ENCODE results near the gene LRTM2. TPM values are rescaled to one million over a fixed set of nuclear protein-coding genes. Genes with fewer than 3 reads are reported as not detected.

The LRTM2 gene
- total RNA-seq, 1 experiment from 2014 or later: not detected

GRCh38 chr12:1795785-1796514, 24.4 kb upstream of the LRTM2 start:
- no peaks in the 10 kb centered on the region for H3K27me3 ChIP-seq (ENCODE audit: control insufficient read depth, insufficient read depth, low read length)
- no peaks in the 10 kb centered on the region for H3K9me3 ChIP-seq (ENCODE audit: control insufficient read depth, insufficient read depth, low read depth, low read length)
- TF ChIP-seq, protein P1, sequence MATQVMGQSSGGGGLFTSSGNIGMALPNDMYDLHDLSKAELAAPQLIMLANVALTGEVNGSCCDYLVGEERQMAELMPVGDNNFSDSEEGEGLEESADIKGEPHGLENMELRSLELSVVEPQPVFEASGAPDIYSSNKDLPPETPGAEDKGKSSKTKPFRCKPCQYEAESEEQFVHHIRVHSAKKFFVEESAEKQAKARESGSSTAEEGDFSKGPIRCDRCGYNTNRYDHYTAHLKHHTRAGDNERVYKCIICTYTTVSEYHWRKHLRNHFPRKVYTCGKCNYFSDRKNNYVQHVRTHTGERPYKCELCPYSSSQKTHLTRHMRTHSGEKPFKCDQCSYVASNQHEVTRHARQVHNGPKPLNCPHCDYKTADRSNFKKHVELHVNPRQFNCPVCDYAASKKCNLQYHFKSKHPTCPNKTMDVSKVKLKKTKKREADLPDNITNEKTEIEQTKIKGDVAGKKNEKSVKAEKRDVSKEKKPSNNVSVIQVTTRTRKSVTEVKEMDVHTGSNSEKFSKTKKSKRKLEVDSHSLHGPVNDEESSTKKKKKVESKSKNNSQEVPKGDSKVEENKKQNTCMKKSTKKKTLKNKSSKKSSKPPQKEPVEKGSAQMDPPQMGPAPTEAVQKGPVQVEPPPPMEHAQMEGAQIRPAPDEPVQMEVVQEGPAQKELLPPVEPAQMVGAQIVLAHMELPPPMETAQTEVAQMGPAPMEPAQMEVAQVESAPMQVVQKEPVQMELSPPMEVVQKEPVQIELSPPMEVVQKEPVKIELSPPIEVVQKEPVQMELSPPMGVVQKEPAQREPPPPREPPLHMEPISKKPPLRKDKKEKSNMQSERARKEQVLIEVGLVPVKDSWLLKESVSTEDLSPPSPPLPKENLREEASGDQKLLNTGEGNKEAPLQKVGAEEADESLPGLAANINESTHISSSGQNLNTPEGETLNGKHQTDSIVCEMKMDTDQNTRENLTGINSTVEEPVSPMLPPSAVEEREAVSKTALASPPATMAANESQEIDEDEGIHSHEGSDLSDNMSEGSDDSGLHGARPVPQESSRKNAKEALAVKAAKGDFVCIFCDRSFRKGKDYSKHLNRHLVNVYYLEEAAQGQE (IDR thresholded peaks at IDR 0.05; ENCODE audit: insufficient read depth in 1 of 2, low read depth in 2 of 2, low read length in 1 of 2): no peak; a peak in 1 of 4 replicates
- TF ChIP-seq POLR2AphosphoS5 (IDR thresholded peaks at IDR 0.05; ENCODE audit: low read depth, low read length) (peak; percentile 65), SIN3A (IDR thresholded peaks at IDR 0.05; ENCODE audit: borderline replicate concordance, insufficient read depth, low read depth, low read length) (no peak), TCF7L2 (IDR thresholded peaks at IDR 0.05; ENCODE audit: low read depth, low read length) (no peak)
- TF ChIP-seq, protein P2, sequence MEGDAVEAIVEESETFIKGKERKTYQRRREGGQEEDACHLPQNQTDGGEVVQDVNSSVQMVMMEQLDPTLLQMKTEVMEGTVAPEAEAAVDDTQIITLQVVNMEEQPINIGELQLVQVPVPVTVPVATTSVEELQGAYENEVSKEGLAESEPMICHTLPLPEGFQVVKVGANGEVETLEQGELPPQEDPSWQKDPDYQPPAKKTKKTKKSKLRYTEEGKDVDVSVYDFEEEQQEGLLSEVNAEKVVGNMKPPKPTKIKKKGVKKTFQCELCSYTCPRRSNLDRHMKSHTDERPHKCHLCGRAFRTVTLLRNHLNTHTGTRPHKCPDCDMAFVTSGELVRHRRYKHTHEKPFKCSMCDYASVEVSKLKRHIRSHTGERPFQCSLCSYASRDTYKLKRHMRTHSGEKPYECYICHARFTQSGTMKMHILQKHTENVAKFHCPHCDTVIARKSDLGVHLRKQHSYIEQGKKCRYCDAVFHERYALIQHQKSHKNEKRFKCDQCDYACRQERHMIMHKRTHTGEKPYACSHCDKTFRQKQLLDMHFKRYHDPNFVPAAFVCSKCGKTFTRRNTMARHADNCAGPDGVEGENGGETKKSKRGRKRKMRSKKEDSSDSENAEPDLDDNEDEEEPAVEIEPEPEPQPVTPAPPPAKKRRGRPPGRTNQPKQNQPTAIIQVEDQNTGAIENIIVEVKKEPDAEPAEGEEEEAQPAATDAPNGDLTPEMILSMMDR (IDR thresholded peaks at IDR 0.05): peak; percentile 93
- H3K4me1 ChIP-seq (ENCODE audit: control insufficient read depth, insufficient read depth, low read length): no peaks in the 10 kb centered on the region
- peak; percentile 95 for ATAC-seq
- peak; percentile 41 for DNase-seq (ENCODE audit: low read depth, low spot score)
- in situ Hi-C loops (cut with HindIII; ENCODE audit: low pct_unique_long_range_greater_than_20kb, low sequenced_read_pairs) (no loop called here), intact Hi-C loops (cut with micrococcal nuclease; ENCODE audit: unreplicated experiment) (loop anchor here (1.0 kb wide), 1 partner anchor 144 kb away; no protein-coding TSS in a partner anchor)
- peak overlapping the region; percentile 48 to 73 for H3K4me3 ChIP-seq (ENCODE audit: low read depth in 2 of 2, low read length in 2 of 2)
- no TSS peak for BruUV-seq (replicated peaks)
- H3K36me3 ChIP-seq (ENCODE audit: control insufficient read depth, insufficient read depth, low read length): no peaks in the 10 kb centered on the region; the same call in 1 of the 2 replicates
- peak overlapping the region; percentile 71 for H3K27ac ChIP-seq (ENCODE audit: low read length)
- ChIA-PET CTCF (interaction anchor here (0.5 to 1.2 kb wide), 4 partner anchors 13 to 144 kb away, joined by 3 to 13 read pairs (median 4); no protein-coding TSS in a partner anchor), POLR2A (interaction anchor here (0.9 kb wide), 1 partner anchor 125 kb away, joined by 4 read pairs; no protein-coding TSS in a partner anchor)

DNA sequence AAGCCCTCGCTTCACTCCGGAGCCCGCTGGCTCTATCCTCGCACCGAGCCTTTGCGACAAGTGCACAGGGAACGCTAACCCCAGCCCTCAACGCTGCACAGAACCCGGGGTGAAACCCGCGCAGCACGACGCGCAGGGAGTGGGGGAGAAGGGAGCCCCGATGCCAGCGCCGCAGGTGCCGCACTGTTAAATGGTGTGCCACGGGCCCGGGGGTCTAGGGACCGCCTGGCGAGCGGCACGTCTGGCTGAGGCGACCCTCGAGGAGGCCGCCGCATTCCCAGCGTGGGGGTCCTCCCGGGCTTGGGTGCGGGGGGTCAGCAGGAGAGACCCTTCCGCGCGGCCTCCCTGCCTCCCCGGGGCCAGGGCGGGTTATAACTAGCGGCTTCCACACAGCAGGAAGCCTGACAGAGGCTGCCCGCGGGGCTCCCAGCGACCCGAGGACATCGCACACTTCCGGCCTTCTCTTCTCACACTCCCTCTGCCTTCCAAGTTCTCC, 23.8 kb upstream of the LRTM2 start:
- Histone ChIP-seq H3K4me3 (ENCODE audit: low read depth in 2 of 2, low read length in 2 of 2) (peak overlapping the region; percentile 48 to 73), H3K27ac (ENCODE audit: low read length) (peak overlapping the region; percentile 71), H3K9me3 (ENCODE audit: control insufficient read depth, insufficient read depth, low read depth, low read length) (no peaks in the 10 kb centered on the region), H3K36me3 (ENCODE audit: control insufficient read depth, insufficient read depth, low read length) (no peaks in the 10 kb centered on the region; the same call in 1 of the 2 replicates), H3K27me3 (ENCODE audit: control insufficient read depth, insufficient read depth, low read length) (no peaks in the 10 kb centered on the region), H3K4me1 (ENCODE audit: control insufficient read depth, insufficient read depth, low read length) (no peaks in the 10 kb centered on the region)
- intact Hi-C loops (cut with micrococcal nuclease; ENCODE audit: unreplicated experiment): loop anchor here (1.0 kb wide), 1 partner anchor 144 kb away; no protein-coding TSS in a partner anchor
- in situ Hi-C loops (cut with HindIII; ENCODE audit: low pct_unique_long_range_greater_than_20kb, low sequenced_read_pairs): no loop called here
- no TSS peak for BruUV-seq (replicated peaks)
- ChIA-PET POLR2A (no interaction called here), CTCF (interaction anchor here (1.2 to 1.9 kb wide), 2 partner anchors 143 to 144 kb away, joined by 5 to 6 read pairs; no protein-coding TSS in a partner anchor)
- ATAC-seq: peak; percentile 40
- no peak for TF ChIP-seq TCF7L2 (IDR thresholded peaks at IDR 0.05; ENCODE audit: low read depth, low read length)
- TF ChIP-seq SIN3A (IDR thresholded peaks at IDR 0.05; ENCODE audit: borderline replicate concordance, insufficient read depth, low read depth, low read length): no peak
- TF ChIP-seq, protein P1 (IDR thresholded peaks at IDR 0.05; ENCODE audit: insufficient read depth in 1 of 2, low read depth in 2 of 2, low read length in 1 of 2): no peak
- TF ChIP-seq, protein P2 (IDR thresholded peaks at IDR 0.05): no peak
- TF ChIP-seq POLR2AphosphoS5 (IDR thresholded peaks at IDR 0.05; ENCODE audit: low read depth, low read length): no peak
- DNase-seq (ENCODE audit: low read depth, low spot score): no peak
